Neural cell (in vitro differentiated cells): Measurements from ENCODE around the gene POU6F2. TPM values are rescaled to one million over a fixed set of nuclear protein-coding genes. Genes with fewer than 3 reads are reported as not detected.

ENCODE experiments used
- H2AFZ ChIP-seq: fragments of 200-600, 300-800 bp; sonication (generic), shearing (Covaris generic); 2 replicates; pipeline ENCODE4 v1.6.0; 2014; ENCODE audit warnings: low read depth, mild to moderate bottlenecking, antibody characterized with exemption, low read length, moderate library complexity
- H3F3A ChIP-seq: fragments of 200-600 bp; shearing (Covaris generic); 2 replicates; pipeline ENCODE4 v1.6.1; 2016; ENCODE audit warnings: mild to moderate bottlenecking, moderate library complexity, mixed read lengths, antibody characterized with exemption, low read length; ENCODE audit not compliant: insufficient read depth, poor library complexity, severe bottlenecking
- H3K27ac ChIP-seq: fragments of 200-600, 300-800 bp; sonication (generic), shearing (Covaris generic); 2 replicates; pipeline ENCODE4 v1.5.1; 2014; ENCODE audit warnings: mild to moderate bottlenecking, low read length, moderate library complexity
- H3K27me3 ChIP-seq: fragments of 300-800, 200-600 bp; sonication (generic), shearing (Covaris generic); 2 replicates; pipeline ENCODE4 v1.6.0; 2014; ENCODE audit warnings: mild to moderate bottlenecking, low read depth, low read length, moderate library complexity; ENCODE audit not compliant: insufficient read depth
- H3K36me3 ChIP-seq: fragments of 300-800, 200-600 bp; sonication (generic), shearing (Covaris generic); 2 replicates; pipeline ENCODE4 v1.5.1; 2014; ENCODE audit warnings: mild to moderate bottlenecking, antibody characterized with exemption, low read length, moderate library complexity; ENCODE audit not compliant: insufficient read depth
- H3K4me2 ChIP-seq: fragments of 300-800, 200-600 bp; sonication (generic), shearing (Covaris generic); 2 replicates; pipeline ENCODE4 v1.6.0; 2014; ENCODE audit warnings: mild to moderate bottlenecking, low read length
- H3K4me3 ChIP-seq: fragments of 300-800, 200-600 bp; sonication (generic), shearing (Covaris generic); 2 replicates; pipeline ENCODE4 v1.5.1; 2014; ENCODE audit warnings: mild to moderate bottlenecking, low read length, moderate library complexity
- H3K79me2 ChIP-seq: fragments of 200-600 bp; shearing (Covaris generic); replicated peaks from 2 replicates; pipeline ENCODE4 v1.6.0; 2014; ENCODE audit warnings: mild to moderate bottlenecking, low read length, moderate library complexity; ENCODE audit not compliant: insufficient read depth
- H3K9ac ChIP-seq: fragments of 300-800, 200-600 bp; sonication (generic), shearing (Covaris generic); 2 replicates; pipeline ENCODE4 v1.6.1; 2016; ENCODE audit warnings: mild to moderate bottlenecking, low read length, mixed read lengths
- H3K9me2 ChIP-seq: fragments of 200-600 bp; shearing (Covaris generic); 2 replicates; pipeline ENCODE4 v1.6.1; 2016; ENCODE audit warnings: mild to moderate bottlenecking, low read length, mixed read lengths; ENCODE audit not compliant: insufficient read depth
- H3K9me3 ChIP-seq: fragments of 200-600, 300-800 bp; sonication (generic), shearing (Covaris generic); 2 replicates; pipeline ENCODE4 v1.6.1; 2016; ENCODE audit warnings: mild to moderate bottlenecking, mixed run types, low read length, moderate library complexity, mixed read lengths
- H4K20me1 ChIP-seq: fragments of 200-600 bp; shearing (Covaris generic); 2 replicates; pipeline ENCODE4 v1.6.1; 2016; ENCODE audit warnings: mild to moderate bottlenecking, mixed run types; ENCODE audit not compliant: insufficient read depth
- CTCF ChIP-seq: fragments of 450-650 bp; IDR thresholded peaks from 2 replicates; pipeline ENCODE4 v1.5.1; 2014; ENCODE audit warnings: antibody characterized with exemption, mild to moderate bottlenecking, moderate library complexity; ENCODE audit not compliant: poor library complexity, severe bottlenecking
- EP300 ChIP-seq: fragments of 450-650 bp; conservative IDR thresholded peaks from 2 replicates; pipeline ENCODE4 v1.6.1; 2014; ENCODE audit warnings: antibody characterized with exemption, mild to moderate bottlenecking, moderate library complexity; ENCODE audit not compliant: poor library complexity, severe bottlenecking
- MXI1 ChIP-seq: fragments of 450-650 bp; conservative IDR thresholded peaks from 2 replicates; pipeline ENCODE4 v1.6.1; 2014; ENCODE audit warnings: antibody characterized with exemption, mild to moderate bottlenecking; ENCODE audit not compliant: poor library complexity, severe bottlenecking
- POLR2AphosphoS5 ChIP-seq: IDR thresholded peaks from 2 replicates; pipeline ENCODE4 v1.6.1; 2012
- RAD21 ChIP-seq: fragments of 450-650 bp; conservative IDR thresholded peaks from 2 replicates; pipeline ENCODE4 v1.6.1; 2014; ENCODE audit warnings: antibody characterized with exemption, mild to moderate bottlenecking, moderate library complexity
- REST ChIP-seq: IDR thresholded peaks from 2 replicates; pipeline ENCODE4 v1.6.1; 2012; ENCODE audit warnings: borderline replicate concordance
- TAF1 ChIP-seq: IDR thresholded peaks from 2 replicates; pipeline ENCODE4 v1.6.1; 2012; ENCODE audit warnings: low read depth
- polyA plus RNA-seq: library from polyadenylated mRNA; depleted of rRNA; stranded (reverse); fragments of >200 nt; gene quantifications from 2 replicates; pipeline ENCODE4 v1.2.3, GENCODE V29; 2014

POU6F2 gene
- polyA plus RNA-seq, 1 donor from 2014 or later, result 2.8 TPM

GRCh38 chr7:39002755-39003154 lies 25.0 kb downstream of the POU6F2 start:
- Histone ChIP-seq H3K4me3 (no peak overlapping the region), H3K4me2 (no peak overlapping the region), H3F3A (no peaks in the 10 kb centered on the region), H3K36me3 (no peaks in the 10 kb centered on the region), H3K27me3 (no peaks in the 10 kb centered on the region), H4K20me1 (no peaks in the 10 kb centered on the region), H3K9me2 (no peaks in the 10 kb centered on the region), H3K9ac (no peak overlapping the region), H3K27ac (no peak overlapping the region), H2AFZ (no peak overlapping the region), H3K79me2 (no peaks in the 10 kb centered on the region), H3K9me3 (no peaks in the 10 kb centered on the region)
- TF ChIP-seq CTCF (no peak), MXI1 (no peak), REST (no peak)

GRCh38 chr7:39005036-39005435 lies 27.3 kb downstream of the POU6F2 start:
- no peaks in the 10 kb centered on the region for H3F3A ChIP-seq
- H3K79me2 ChIP-seq, result no peaks in the 10 kb centered on the region
- no peak for TF ChIP-seq TAF1
- peak; percentile 17 for TF ChIP-seq POLR2AphosphoS5
- no peak for TF ChIP-seq RAD21
- TF ChIP-seq CTCF, result no peak
- peak; percentile 26 for TF ChIP-seq EP300
- no peak for TF ChIP-seq REST
- TF ChIP-seq MXI1, result no peak
- no peaks in the 10 kb centered on the region for H3K27me3 ChIP-seq
- peak overlapping the region; percentile 40 for H3K9ac ChIP-seq
- H3K36me3 ChIP-seq, result no peaks in the 10 kb centered on the region
- H3K9me2 ChIP-seq, result no peaks in the 10 kb centered on the region
- peak overlapping the region; percentile 31 for H3K4me3 ChIP-seq
- peak overlapping the region; percentile 66 for H3K27ac ChIP-seq
- no peak overlapping the region for H2AFZ ChIP-seq
- H3K9me3 ChIP-seq, result no peaks in the 10 kb centered on the region
- H4K20me1 ChIP-seq, result no peaks in the 10 kb centered on the region
- peak overlapping the region; percentile 15 for H3K4me2 ChIP-seq
